Skeletal muscle cell (primary cell): ENCODE data around the gene TACSTD2.
"Not testable (repeated sequence)": the region's sequence is repeated elsewhere in the genome, so short reads cannot be mapped to it uniquely, and the experiment has no call there.

Source experiments
- DNase-seq: peaks from one replicate; pipeline ENCODE4 v3.0.0-alpha.2; 2010; ENCODE audit warnings: low read depth
- H3K4me3 ChIP-seq: 2 replicates; pipeline ENCODE4 v1.5.1; 2011; ENCODE audit warnings: low read depth, mild to moderate bottlenecking, control low read depth, low read length, moderate library complexity

TACSTD2 gene, protein sequence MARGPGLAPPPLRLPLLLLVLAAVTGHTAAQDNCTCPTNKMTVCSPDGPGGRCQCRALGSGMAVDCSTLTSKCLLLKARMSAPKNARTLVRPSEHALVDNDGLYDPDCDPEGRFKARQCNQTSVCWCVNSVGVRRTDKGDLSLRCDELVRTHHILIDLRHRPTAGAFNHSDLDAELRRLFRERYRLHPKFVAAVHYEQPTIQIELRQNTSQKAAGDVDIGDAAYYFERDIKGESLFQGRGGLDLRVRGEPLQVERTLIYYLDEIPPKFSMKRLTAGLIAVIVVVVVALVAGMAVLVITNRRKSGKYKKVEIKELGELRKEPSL

GRCh38 chr1:58576727-58577653 lies at the start of gene TACSTD2:
TSS of gene TACSTD2 (minus strand) at chr1:58577252. CDS start at chr1:58577156, 96 bp downstream.
- DNase-seq: no peak
- peak within 1 kb of the TSS; percentile 35 for H3K4me3 ChIP-seq

DNA sequence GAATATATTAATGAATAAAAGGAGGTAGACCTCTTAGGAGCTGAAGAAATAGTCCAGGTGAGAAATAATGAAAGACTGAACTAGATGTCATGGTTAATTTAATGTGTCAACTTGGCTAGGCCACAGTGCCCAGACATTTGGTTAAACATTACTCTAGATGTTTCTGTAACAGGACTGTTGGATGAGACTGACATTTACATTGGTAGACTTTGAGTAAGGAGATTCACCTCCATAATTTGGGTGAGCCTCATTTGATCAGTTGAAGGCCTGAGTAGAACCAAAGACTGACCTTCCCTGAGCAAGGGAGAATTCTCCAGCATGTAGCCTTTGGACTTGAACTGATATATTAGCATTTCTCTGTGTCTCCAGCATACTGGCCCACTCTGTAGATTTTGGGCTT lies 49.2 kb upstream of the TACSTD2 start:
- no peak overlapping the region for H3K4me3 ChIP-seq
- no peak for DNase-seq

- H3K4me3 ChIP-seq: not testable (repeated sequence)
Measured at GRCh38 chr1:58623259-58623658, 46.2 kb upstream of the TACSTD2 start.

DNA sequence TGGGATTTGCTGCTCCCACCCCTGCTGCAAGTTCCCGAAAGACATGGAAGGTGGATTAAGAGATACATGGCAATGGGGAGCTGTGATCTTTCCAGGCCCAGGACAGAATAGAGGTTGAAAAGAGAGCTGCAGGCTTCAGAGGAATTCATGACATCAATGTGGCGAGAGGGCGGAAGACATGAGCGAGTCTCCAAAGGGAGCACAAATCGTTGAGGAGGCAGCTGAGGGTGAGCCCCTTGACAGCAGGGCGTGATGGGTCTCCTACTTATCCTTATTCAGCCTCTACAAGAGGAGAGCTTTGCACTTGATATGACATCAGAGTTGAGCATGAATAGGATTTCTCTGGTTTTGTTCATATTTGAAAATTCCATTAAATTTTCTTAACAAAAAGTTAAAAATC lies 45.5 kb upstream of the TACSTD2 start:
- no peak for DNase-seq
- no peak overlapping the region for H3K4me3 ChIP-seq

More at GRCh38 chr1:58623259-58623658, 46.2 kb upstream of the TACSTD2 start:
- DNase-seq: not testable (repeated sequence)

DNA sequence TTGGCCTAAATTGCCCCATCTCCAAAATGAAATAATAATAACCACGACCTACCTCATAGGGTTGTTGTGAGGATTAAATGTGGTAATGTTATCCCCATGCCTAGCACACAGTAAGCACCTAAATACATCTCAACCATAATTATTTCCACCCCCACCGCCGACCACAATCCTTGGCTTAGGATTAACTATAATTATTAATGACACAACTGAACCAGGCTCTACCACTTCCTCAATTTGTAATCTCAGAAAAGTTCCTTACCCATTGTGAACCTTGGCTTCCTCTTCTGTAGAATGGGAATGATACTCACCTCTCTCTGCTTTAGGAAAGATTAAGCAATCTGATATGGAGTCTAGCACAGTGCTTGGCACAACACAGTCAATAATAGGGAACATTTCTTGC lies 44.3 kb upstream of the TACSTD2 start:
- no peak for DNase-seq
- H3K4me3 ChIP-seq: no peak overlapping the region

DNA sequence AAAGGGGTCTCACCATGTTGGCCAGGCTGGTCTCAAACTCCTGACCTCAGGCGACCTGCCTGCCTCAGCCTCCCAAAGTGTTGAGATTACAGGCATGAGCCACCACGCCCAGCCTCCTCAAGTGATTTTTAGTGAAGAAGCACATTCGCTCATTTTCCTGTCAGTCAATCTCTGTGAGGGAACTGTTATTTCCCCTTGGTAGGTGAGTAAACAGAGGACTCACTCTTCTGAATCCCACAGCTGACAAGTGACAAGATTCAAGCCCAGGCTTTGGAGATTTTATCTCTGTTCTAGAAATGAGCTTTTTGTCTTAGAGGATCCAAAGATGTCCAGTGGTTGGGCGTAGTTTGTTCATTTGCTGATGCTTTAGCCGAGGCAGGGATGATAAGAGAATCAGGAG lies 43.9 kb upstream of the TACSTD2 start:
- no peak for DNase-seq

DNA sequence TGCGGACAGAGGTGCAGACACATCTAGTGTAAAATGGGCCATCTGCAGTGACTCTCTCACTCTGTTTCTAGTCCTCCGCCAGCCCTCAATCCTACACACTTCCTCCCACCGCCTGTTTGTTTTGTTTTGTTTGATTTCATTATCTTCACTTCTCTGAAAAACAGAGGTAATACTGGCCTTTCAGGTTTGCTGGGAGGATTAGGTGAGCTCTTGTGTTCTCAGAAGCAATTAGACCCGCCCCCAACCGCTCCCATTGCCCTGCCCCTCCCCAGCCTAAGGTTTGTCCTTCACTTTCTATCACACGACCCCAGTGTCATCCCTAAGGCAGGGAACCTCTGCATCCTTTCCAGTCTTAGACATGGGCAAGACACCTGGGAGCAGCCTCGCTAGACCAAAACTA lies 43.2 kb upstream of the TACSTD2 start:
- DNase-seq: no peak
- no peak overlapping the region for H3K4me3 ChIP-seq

More for the DNA sequence above, 43.9 kb upstream of the TACSTD2 start:
- H3K4me3 ChIP-seq: no peak overlapping the region

GRCh38 chr1:58619286-58620054 lies 42.4 kb upstream of the TACSTD2 start:
- DNase-seq: no peak

DNA sequence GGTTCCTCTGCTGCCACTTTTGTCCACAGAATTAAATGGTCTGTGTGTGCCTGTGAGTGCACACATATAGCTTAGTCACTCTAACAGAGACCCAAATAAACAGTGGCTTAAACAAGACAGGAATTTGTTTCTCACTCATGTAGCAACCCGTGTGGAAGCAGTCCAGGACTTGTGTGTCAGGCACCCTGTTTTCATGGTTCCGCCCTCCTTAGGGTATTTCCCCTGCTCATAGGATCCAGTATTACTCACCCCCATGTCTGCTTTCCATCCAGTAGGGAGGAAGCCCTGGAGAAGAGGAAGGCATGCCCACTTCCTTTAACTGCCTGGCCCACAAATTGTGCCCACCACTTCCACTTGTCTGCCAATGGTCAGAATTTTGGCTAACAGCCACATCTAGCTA lies 41.3 kb upstream of the TACSTD2 start:
- DNase-seq: peak; percentile 89
- H3K4me3 ChIP-seq: no peak overlapping the region

More at GRCh38 chr1:58619286-58620054, 42.4 kb upstream of the TACSTD2 start:
- H3K4me3 ChIP-seq: no peak overlapping the region

- no peak overlapping the region for H3K4me3 ChIP-seq
- peak; percentile 43 for DNase-seq
Measured at GRCh38 chr1:58611861-58612385, 34.9 kb upstream of the TACSTD2 start.

DNA sequence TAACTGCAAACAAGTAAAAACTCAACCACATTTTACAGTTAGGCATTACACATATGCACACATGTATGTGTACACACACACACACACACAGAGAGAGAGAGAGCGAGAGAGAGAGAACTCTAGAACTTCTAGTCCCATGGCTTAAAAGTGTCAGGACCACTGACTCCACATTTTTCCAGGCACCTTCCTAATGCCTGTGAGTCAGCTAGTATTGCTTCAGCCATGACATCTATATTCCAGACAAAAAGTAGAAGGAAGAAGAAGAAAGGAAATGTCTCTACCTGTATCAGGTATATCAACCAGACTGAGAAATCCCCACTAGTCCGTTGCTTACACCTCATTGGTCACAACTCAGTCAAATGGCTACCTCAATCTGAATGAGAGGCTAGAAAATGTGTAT lies 31.9 kb upstream of the TACSTD2 start:
- no peak overlapping the region for H3K4me3 ChIP-seq
- DNase-seq: no peak

DNA sequence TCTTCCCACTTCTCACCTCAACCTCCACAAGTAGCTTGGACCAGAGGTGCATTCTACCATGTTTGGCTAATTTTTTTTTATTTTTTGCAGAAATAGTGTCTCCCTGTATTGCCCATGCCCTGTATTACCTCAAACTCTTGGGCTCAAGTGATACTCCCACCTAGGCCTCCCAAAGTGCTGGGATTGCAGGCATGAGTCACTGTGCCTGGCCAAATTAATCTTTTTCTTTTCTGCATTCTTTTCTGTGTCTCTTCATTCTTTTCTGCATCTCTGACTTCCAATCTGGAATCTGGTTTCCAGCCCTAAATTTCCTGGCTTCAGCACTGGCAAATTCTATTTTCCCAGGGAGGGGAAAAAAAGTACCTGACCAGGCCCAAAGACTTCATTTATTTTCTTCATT lies 31.2 kb upstream of the TACSTD2 start:
- no peak for DNase-seq
- no peak overlapping the region for H3K4me3 ChIP-seq

DNA sequence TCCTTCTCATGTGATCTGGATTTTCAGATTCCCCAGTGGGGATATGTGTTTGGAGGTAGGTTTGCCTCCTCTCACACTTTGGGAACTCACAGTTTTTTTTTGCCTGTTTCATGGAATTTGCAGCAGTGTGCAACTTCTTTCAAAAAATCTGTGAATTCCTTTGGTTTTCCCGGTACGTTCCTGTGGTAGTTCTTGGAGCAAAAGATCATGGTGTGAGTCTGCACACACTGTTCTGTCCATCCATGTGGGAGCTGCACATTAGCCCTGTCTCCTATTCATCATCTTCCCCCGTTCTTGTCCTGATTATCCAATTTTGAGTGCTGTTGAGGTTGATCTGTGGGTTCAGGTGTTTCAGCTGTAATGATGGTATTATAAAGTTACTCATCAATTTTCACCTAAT lies 30.3 kb upstream of the TACSTD2 start:
- DNase-seq: no peak
- H3K4me3 ChIP-seq: no peak overlapping the region

DNA sequence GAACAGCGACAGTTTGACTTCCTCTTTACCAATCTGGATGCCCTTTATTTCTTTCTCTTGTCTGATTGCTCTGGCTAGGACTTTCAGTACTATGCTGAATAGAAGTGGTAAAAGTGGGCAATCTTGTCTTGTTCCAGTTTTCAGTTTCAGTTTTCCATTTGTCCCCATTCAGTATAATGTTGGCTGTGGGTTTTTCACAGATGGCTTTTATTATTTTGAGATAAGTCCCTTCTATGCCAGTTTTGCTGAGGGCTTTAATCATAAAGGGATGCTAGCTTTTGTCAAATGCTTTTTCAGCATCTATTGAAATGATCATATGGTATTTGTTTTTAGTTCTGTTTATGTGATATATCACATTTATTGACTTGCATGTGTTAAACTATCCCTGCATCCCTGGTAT lies 24.9 kb upstream of the TACSTD2 start:
- DNase-seq, H3K4me3 ChIP-seq: not testable (repeated sequence)

DNA sequence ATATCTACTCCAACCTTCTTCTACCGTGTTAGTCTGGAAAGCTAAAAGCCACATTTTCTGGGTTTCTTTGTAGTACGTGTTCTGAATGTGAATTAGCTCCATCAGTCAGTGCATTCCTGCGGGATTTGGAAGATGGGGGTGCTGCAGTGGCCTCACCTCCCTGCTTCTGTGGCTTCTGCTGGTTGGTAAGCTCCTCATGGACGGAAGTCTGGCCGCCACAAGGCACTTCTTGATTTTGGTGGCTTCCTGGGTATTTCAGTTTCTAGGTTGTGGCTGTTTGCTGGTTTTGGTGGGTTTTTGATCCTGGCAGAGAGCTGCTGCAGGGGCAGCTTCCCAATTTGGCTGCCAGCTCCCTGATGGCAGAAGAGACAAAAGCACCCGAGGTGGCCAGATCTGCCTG lies 20.9 kb upstream of the TACSTD2 start:
- no peak for DNase-seq
- H3K4me3 ChIP-seq: no peak overlapping the region

GRCh38 chr1:58597076-58597475 lies 20.0 kb upstream of the TACSTD2 start:
- no peak overlapping the region for H3K4me3 ChIP-seq
- no peak for DNase-seq

GRCh38 chr1:58596631-58597052 lies 19.6 kb upstream of the TACSTD2 start:
- DNase-seq: no peak
- H3K4me3 ChIP-seq: no peak overlapping the region

DNA sequence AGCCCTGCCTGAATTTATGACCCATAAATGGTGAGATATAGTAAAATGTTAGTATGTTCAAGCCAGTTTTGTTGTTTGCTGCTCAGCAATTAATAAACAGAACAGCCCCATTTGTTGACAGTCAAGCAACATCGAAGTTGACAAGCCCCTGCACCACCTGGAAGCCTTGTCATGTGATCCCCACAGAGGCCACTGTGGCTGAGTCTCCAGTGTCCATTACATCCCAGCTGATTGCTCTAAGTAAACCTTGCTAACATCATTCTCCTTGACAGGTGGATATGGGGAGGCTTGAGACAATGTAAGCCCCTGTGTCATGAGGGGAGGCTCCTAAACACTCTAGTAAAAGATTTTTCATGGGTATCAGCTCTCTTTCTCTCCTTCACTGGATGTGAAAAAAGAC lies 17.5 kb upstream of the TACSTD2 start:
- H3K4me3 ChIP-seq: no peak overlapping the region
- DNase-seq: no peak

- peak; percentile 74 for DNase-seq
- H3K4me3 ChIP-seq: no peak overlapping the region
Measured at GRCh38 chr1:58592522-58593134, 15.6 kb upstream of the TACSTD2 start.
